GM12878 (cell line): Measurements from ENCODE around the gene WWOX. TPM values are rescaled to one million over a fixed set of nuclear protein-coding genes. Genes with fewer than 3 reads are reported as not detected.

ENCODE experiments used
- ATAC-seq: fragments of 200-7000 bp; cut with Tn5 transposase; 3 replicates; pipeline ENCODE4 v1.9.1; 2020; ENCODE audit warnings: mild to moderate bottlenecking, moderate library complexity
- BruUV-seq: library from RNA; stranded (reverse); fragments of 400-500 nt; replicated peaks from 2 replicates; lab custom pipeline; 2021; lab: Mats Ljungman, UMichigan
- CTCF ChIA-PET: fragments of 300-600 bp; sonication (Branson Sonifier 250); formaldehyde crosslinking; extraction: SDS; loops from one replicate; lab custom pipeline; 2021; ENCODE audit warnings: inconsistent platforms; lab: Yijun Ruan, JAX
- POLR2A ChIA-PET: fragments of 350-600 bp; formaldehyde crosslinking; extraction: SDS; loops from one replicate; lab custom pipeline; 2021; ENCODE audit warnings: inconsistent platforms; lab: Charles Lee
- RAD21 ChIA-PET: fragments of 300-600 bp; sonication (Branson Sonifier 250); formaldehyde crosslinking; loops from one replicate; lab custom pipeline; 2023; ENCODE audit warnings: antibody characterized with exemption; ENCODE audit not compliant: unreplicated experiment; lab: Charles Lee
- SMC1A ChIA-PET: fragments of 300-600 bp; sonication (Branson Sonifier 250); formaldehyde crosslinking; loops from one replicate; lab custom pipeline; 2023; ENCODE audit not compliant: unreplicated experiment, uncharacterized antibody; lab: Charles Lee
- DNase-seq: peaks from one replicate; pipeline ENCODE4 v3.0.0-alpha.2; 2011; ENCODE audit warnings: low read depth, low spot score
- FAIRE-seq: peaks from 3 replicates; lab custom pipeline; 2011; peaks lifted over from hg19 to GRCh38; lab: Jason Lieb, UNC
- H2AFZ ChIP-seq: 2 replicates; pipeline ENCODE4 v1.6.0; 2011; ENCODE audit warnings: low read depth, low read length, control low read depth; ENCODE audit not compliant: control insufficient read depth
- H3K27ac ChIP-seq: 2 replicates; pipeline ENCODE4 v1.5.1; 2011; ENCODE audit warnings: control low read depth; ENCODE audit not compliant: control insufficient read depth, insufficient read depth
- H3K27me3 ChIP-seq, 2 experiments: replicated peaks in 1 of 2; 2 replicates each; pipeline versions ENCODE4 v1.6.0 to v1.6.1; 2011; ENCODE audit warnings: low read length in 1 of 2; ENCODE audit not compliant: control insufficient read depth in 2 of 2, insufficient read depth in 2 of 2
- H3K36me3 ChIP-seq, 2 experiments: 2 replicates each; pipeline ENCODE4 v1.5.1; 2011; ENCODE audit warnings: low read length in 1 of 2; ENCODE audit not compliant: control insufficient read depth in 2 of 2, insufficient read depth in 2 of 2
- H3K4me1 ChIP-seq: 2 replicates; pipeline ENCODE4 v1.6.1; 2011; ENCODE audit warnings: mild to moderate bottlenecking, low read length, moderate library complexity, mixed read lengths; ENCODE audit not compliant: control insufficient read depth, insufficient read depth
- H3K4me2 ChIP-seq: 2 replicates; pipeline ENCODE4 v1.6.0; 2011; ENCODE audit warnings: control low read depth; ENCODE audit not compliant: control insufficient read depth, insufficient read depth
- H3K4me3 ChIP-seq: fragments of 200-600 bp; sonication (generic); 2 replicates; pipeline ENCODE4 v1.5.1; 2016
- H3K79me2 ChIP-seq: 2 replicates; pipeline ENCODE4 v1.6.0; 2011; ENCODE audit warnings: low read length; ENCODE audit not compliant: control insufficient read depth, insufficient read depth
- H3K9ac ChIP-seq: 2 replicates; pipeline ENCODE4 v1.8.0; 2011; ENCODE audit warnings: low read length, control low read depth, mixed read lengths; ENCODE audit not compliant: control insufficient read depth, insufficient read depth
- H3K9me3 ChIP-seq: replicated peaks from 3 replicates; pipeline ENCODE4 v1.5.1; 2011; ENCODE audit warnings: mild to moderate bottlenecking, low read length; ENCODE audit not compliant: control insufficient read depth, insufficient read depth
- H4K20me1 ChIP-seq: 2 replicates; pipeline ENCODE4 v1.6.0; 2011; ENCODE audit not compliant: control insufficient read depth, insufficient read depth
- CREM ChIP-seq: IDR thresholded peaks from 2 replicates; pipeline ENCODE4 v1.6.1; 2014; ENCODE audit warnings: antibody characterized with exemption, low read depth
- WGBS: methylation state at CpG from one replicate; pipeline ENCODE4 v1.1.6; 2016; ENCODE audit warnings: low lambda C conversion rate; ENCODE audit not compliant: insufficient replicate concordance, insufficient coverage; ENCODE audit errors: missing lambda C conversion rate; 5-methylcytosine and 5-hydroxymethylcytosine counted together
- in situ Hi-C: fragments of 300-500 bp; cut with MboI; formaldehyde crosslinking; loops from 9 replicates; pipeline ENCODE4 v1.14.3; 2018; ENCODE audit warnings: mixed read lengths
- intact Hi-C: fragments of 100-400 bp; cut with micrococcal nuclease; formaldehyde crosslinking; loops from one replicate; pipeline ENCODE4 v1.14.2; 2022; ENCODE audit not compliant: unreplicated experiment
- polyA plus RNA-seq, 11 experiments: library from polyadenylated mRNA; depleted of rRNA in 4 of 11; unstranded in 6 of 11; stranded (reverse) in 5 of 11; fragments of >200 nt; fragmentation: Nextera tagmentation in 4 of 11; fragmentation: Illumina TruSeq in 1 of 11; extraction: Ambion mirVana in 4 of 11; extraction: Trizol in 1 of 11; gene quantifications; 1 replicate in 1 of 11; 2 replicates in 10 of 11; pipeline versions ENCODE4 v1.2.1 to v1.2.3, GENCODE V29; 2011 to 2016; ENCODE audit warnings: inconsistent platforms in 2 of 11, missing spikeins in 2 of 11, low read depth in 1 of 11
- total RNA-seq, 4 experiments: library from RNA; depleted of rRNA in 3 of 4; stranded (reverse); fragments of >200 nt in 3 of 4; fragmentation: Illumina TruSeq in 1 of 4; extraction: Trizol in 1 of 4; gene quantifications; 2 replicates each; pipeline versions ENCODE4 v1.2.1 to v1.2.3, GENCODE V29; 2013 to 2021
- TF ChIP-seq, protein P1 (sequence below): fragments of 450-650 bp; IDR thresholded peaks from 2 replicates; pipeline ENCODE4 v1.6.1; 2016; ENCODE audit warnings: mild to moderate bottlenecking, moderate library complexity, borderline replicate concordance

The WWOX gene
- total and polyA plus RNA-seq, 10 of the 15 experiments (the other 5 are each of a cell fraction or from before 2014, with no cell fraction given) = 2.8 to 24.4 (median 17.8) TPM

- H3K27ac ChIP-seq = no peak overlapping the region
- intact Hi-C loops = no loop called here
- CTCF ChIA-PET = interaction anchor here (0.6 kb wide), 1 partner anchor 1325 kb away, joined by 3 read pairs; no protein-coding TSS in a partner anchor
These were observed 193.5 kb downstream of the WWOX start for GRCh38 chr16:78292844-78293380.

More at GRCh38 chr16:78292844-78293380, 193.5 kb downstream of the WWOX start:
- TF ChIP-seq CREM = no peak
- TF ChIP-seq, protein P1, sequence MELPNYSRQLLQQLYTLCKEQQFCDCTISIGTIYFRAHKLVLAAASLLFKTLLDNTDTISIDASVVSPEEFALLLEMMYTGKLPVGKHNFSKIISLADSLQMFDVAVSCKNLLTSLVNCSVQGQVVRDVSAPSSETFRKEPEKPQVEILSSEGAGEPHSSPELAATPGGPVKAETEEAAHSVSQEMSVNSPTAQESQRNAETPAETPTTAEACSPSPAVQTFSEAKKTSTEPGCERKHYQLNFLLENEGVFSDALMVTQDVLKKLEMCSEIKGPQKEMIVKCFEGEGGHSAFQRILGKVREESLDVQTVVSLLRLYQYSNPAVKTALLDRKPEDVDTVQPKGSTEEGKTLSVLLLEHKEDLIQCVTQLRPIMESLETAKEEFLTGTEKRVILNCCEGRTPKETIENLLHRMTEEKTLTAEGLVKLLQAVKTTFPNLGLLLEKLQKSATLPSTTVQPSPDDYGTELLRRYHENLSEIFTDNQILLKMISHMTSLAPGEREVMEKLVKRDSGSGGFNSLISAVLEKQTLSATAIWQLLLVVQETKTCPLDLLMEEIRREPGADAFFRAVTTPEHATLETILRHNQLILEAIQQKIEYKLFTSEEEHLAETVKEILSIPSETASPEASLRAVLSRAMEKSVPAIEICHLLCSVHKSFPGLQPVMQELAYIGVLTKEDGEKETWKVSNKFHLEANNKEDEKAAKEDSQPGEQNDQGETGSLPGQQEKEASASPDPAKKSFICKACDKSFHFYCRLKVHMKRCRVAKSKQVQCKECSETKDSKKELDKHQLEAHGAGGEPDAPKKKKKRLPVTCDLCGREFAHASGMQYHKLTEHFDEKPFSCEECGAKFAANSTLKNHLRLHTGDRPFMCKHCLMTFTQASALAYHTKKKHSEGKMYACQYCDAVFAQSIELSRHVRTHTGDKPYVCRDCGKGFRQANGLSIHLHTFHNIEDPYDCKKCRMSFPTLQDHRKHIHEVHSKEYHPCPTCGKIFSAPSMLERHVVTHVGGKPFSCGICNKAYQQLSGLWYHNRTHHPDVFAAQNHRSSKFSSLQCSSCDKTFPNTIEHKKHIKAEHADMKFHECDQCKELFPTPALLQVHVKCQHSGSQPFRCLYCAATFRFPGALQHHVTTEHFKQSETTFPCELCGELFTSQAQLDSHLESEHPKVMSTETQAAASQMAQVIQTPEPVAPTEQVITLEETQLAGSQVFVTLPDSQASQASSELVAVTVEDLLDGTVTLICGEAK = no peak
- no peaks in the 10 kb centered on the region for H3K79me2 ChIP-seq
- no peak overlapping the region for H2AFZ ChIP-seq
- BruUV-seq = no TSS peak
- no peaks in the 10 kb centered on the region for H3K4me1 ChIP-seq
- H3K36me3 ChIP-seq = no peaks in the 10 kb centered on the region
- no peaks in the 10 kb centered on the region for H4K20me1 ChIP-seq
- DNase-seq (no peak), ATAC-seq (no peak), FAIRE-seq (no peak)
- WGBS = 72% methylated on average over 1 of the region's 1 CpG
- in situ Hi-C loops = no loop called here
- POLR2A ChIA-PET = no interaction called here
- RAD21 ChIA-PET = no interaction called here
- no peaks in the 10 kb centered on the region for H3K9me3 ChIP-seq
- no peak overlapping the region for H3K4me3 ChIP-seq
- H3K4me2 ChIP-seq = no peak overlapping the region
- H3K27me3 ChIP-seq = no peaks in the 10 kb centered on the region
- SMC1A ChIA-PET = no interaction called here
- H3K9ac ChIP-seq = no peak overlapping the region
